Effector memory CD8-positive, alpha-beta T cell (primary cell): ENCODE results near the gene TMEM151A.

Experiments used
- ATAC-seq: fragments of 150-1000 bp; cut with Tn5 transposase; replicated peaks from 2 replicates; pipeline ENCODE4 v1.10.0; 2021; ENCODE audit warnings: mild to moderate bottlenecking, moderate library complexity
- DNase-seq, 3 experiments: peaks; one replicate each; pipeline ENCODE4 v3.0.0; 2021
- H3K27ac Mint-ChIP-seq, 2 donors: one replicate each; pipeline ENCODE4 v1.8.0; 2022; ENCODE audit warnings: mild to moderate bottlenecking in 2 of 2, mixed read lengths in 2 of 2, moderate library complexity in 2 of 2
- H3K27me3 Mint-ChIP-seq, 2 donors: one replicate each; pipeline ENCODE4 v1.8.0; 2022; ENCODE audit warnings: mixed read lengths in 2 of 2
- H3K36me3 Mint-ChIP-seq: one replicate; pipeline ENCODE4 v1.8.0; 2022; ENCODE audit warnings: mild to moderate bottlenecking, moderate library complexity, mixed read lengths; ENCODE audit not compliant: insufficient read depth
- H3K4me1 Mint-ChIP-seq, 2 donors: one replicate each; pipeline ENCODE4 v1.8.0; 2022; ENCODE audit warnings: low read depth in 2 of 2, mixed read lengths in 2 of 2
- H3K4me3 Mint-ChIP-seq, 2 donors: one replicate each; pipeline ENCODE4 v1.8.0; 2022; ENCODE audit warnings: mild to moderate bottlenecking in 2 of 2, mixed read lengths in 2 of 2, moderate library complexity in 2 of 2
- H3K9me3 Mint-ChIP-seq, 2 donors: one replicate each; pipeline ENCODE4 v1.8.0; 2022; ENCODE audit warnings: mixed read lengths in 2 of 2

The TMEM151A gene

DNA sequence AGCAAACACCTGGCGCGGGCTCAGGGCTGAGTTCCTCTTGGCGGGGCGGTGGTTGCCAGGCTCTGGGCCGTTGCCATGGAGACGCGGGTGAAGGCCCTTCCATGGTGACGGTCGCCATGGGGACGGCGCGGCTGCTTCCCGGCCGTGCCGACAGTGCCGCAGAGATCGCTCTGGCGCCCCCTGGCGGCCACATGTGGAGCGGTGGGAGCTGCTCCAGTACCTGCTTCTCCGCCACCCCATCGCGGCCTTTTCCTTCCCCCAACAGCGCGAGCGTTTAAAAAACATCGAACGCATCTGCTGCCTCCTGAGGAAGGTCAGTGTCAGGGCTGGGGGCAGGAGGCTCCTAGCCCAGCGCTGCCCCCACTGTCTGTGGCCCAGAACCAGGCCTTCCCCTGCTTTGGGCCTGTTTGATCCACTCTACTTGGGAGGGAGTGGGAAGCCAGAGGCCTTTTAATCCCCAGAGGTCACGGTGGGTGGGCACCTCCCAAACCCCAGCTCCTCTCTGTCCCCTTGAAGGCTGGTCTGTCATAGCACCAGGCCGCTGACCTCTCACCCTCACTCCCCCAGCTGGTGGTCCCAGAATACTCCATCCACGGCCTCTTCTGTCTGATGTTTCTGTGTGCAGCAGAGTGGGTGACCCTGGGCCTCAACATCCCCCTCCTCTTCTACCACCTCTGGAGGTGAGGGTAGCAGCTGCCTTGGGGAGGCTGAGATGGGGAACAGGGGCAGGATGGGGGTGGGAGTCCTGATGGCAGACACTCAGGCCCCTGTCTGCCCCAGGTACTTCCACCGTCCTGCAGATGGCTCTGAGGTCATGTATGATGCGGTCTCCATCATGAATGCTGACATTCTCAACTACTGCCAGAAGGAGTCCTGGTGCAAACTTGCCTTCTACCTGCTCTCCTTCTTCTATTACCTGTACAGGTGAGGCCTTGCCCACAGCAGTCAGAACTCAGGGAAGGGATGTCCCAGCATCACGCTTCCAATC, 8.9 kb upstream of the TMEM151A start:
- Mint-ChIP-seq H3K27me3 (no peaks in the 10 kb centered on the region), H3K27ac (peak overlapping the region; percentile 87 to 96)

DNA sequence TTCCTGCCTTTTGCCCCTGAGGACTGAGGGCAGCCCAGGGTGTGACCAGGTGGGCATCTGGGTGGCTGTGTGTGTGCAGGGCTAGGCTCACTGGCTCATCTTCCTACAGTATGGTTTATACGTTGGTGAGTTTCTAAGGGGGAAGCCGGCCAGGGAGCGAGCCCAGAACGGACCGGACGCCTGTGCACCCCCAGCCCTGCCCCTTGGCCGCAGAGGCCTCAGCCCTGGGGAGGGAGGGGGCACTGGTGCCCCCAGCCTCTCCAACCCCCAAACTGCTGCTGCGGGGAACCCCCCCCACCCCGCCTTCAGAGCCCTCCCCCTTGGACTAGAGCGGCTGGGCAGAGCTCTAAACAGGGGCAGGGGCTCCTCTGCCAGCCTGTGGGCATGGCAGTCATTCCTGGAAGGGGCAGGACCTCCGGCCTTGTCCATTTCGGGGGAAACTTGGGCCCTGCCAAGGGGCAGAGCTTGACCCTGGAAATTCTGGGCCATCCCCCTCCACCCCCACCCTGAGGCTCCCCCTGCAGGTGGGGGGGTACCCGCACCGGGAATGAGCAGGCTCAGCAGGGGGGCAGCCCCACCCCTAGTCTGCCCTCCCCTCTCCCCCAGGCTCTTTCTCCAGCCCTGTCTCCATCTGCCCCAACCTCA, 8.1 kb upstream of the TMEM151A start:
- H3K4me1 Mint-ChIP-seq, result peaks cover 33 to 44% of the 10 kb centered on the region in 2 donors
- H3K4me3 Mint-ChIP-seq, result peak overlapping the region in 1 of 2 donors; percentile 51
- peaks cover 53% of the 10 kb centered on the region for H3K36me3 Mint-ChIP-seq
- ATAC-seq (no peak), DNase-seq (no peak)
- peak overlapping the region; percentile 87 to 96 for H3K27ac Mint-ChIP-seq
- H3K27me3 Mint-ChIP-seq, result no peaks in the 10 kb centered on the region
- no peaks in the 10 kb centered on the region for H3K9me3 Mint-ChIP-seq

More for the DNA sequence above, 8.9 kb upstream of the TMEM151A start:
- Mint-ChIP-seq H3K4me3 (peak overlapping the region; percentile 55 to 58), H3K9me3 (no peaks in the 10 kb centered on the region), H3K36me3 (peaks cover 48% of the 10 kb centered on the region), H3K4me1 (peaks cover 29 to 37% of the 10 kb centered on the region in 2 donors)
- DNase-seq (peak; percentile 97 to 100 (median 99)), ATAC-seq (peak; percentile 84)

DNA sequence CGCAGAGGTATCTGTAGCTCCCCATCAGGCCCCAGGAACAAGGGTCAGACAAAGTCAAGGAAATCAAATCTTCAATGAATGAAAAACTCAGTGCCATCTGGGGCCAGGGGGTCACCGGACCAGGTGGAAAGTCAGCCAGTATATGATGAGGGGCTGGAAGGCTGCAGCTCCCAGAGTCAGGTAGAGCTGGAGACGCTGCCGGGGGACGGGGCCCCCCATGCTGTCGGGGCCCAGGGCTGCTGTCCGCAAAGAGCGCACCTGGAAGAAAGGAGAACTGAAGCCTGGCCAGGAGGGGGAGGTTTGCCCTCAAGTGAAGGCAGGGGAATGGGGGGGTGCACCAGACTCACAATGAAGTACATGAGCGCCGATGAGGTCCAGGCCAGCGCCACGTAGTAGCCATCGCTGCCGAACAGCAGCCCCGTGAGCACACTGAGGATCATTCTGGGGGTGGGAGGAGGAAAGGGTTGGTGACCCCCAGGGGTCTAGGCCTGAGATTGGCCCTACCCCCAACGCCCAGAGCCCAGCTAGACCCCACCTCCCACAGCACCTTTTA, 7.1 kb upstream of the TMEM151A start:
- Mint-ChIP-seq H3K27me3 (no peaks in the 10 kb centered on the region), H3K4me1 (peaks cover 33 to 44% of the 10 kb centered on the region in 2 donors), H3K36me3 (peaks cover 52% of the 10 kb centered on the region), H3K27ac (peak overlapping the region in 1 of 2 donors; percentile 46), H3K9me3 (no peaks in the 10 kb centered on the region), H3K4me3 (no peak overlapping the region)
- DNase-seq (no peak), ATAC-seq (no peak)

DNA sequence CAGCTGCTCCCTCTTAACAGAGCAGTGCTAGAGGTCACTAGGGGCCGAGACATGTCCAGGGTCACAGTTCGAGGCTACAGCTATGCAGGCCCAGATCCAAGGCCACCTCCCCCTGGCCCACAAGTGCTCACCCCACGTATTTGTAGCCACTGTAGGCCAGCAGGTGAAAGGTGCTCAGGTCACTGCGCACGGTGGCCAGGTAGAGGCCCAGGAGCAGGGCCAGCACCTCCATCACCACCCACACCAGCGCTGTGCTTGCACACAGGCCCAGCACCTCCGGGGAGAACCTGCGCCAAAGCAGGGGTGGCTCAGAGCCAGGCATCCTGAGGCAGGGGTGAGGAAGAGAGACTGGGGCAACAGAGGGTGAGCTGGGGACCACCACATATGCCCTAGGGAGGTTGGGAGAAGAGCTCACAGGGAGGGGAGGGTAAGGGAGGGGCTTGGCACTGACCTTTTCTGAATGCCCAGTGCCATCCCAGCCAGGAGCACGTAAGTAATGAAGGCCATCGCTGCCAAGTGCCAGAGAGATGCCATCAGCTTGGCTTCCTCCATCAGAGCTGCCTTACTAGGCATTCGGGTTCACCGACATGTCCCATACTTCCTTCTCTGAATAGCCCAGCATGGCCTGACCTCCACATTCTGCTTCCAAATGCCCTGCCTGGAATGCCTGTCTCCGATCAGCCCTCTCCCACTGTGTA, 6.3 kb upstream of the TMEM151A start:
- no peaks in the 10 kb centered on the region for H3K27me3 Mint-ChIP-seq
- H3K4me1 Mint-ChIP-seq, result peaks cover 39 to 50% of the 10 kb centered on the region in 2 donors
- H3K27ac Mint-ChIP-seq, result peak overlapping the region in 1 of 2 donors; percentile 71
- DNase-seq (no peak), ATAC-seq (no peak)
- no peak overlapping the region for H3K4me3 Mint-ChIP-seq
- H3K9me3 Mint-ChIP-seq, result no peaks in the 10 kb centered on the region
- peaks cover 52% of the 10 kb centered on the region for H3K36me3 Mint-ChIP-seq

DNA sequence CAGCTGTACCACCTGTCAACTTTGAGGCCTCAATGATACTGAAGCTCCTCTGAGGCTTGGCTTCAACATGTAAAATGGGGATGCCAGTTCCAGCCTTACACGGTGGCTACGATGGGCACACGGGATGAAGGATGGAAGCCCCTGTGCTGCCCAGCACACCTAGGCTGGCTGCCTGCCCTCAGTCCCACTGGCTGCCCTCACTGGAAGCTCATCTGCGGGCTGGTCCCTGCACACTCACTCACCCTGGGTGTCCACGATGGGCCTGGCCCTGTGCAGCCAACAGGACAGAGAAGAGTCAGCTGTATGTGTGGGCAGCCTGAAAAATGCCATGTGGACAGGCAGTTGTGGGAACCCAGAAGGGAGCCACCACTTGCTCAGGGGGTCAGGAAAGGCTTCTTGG, 5.0 kb upstream of the TMEM151A start:
- H3K9me3 Mint-ChIP-seq, result no peaks in the 10 kb centered on the region
- no peaks in the 10 kb centered on the region for H3K27me3 Mint-ChIP-seq
- H3K4me3 Mint-ChIP-seq, result peak overlapping the region in 1 of 2 donors; percentile 87
- ATAC-seq (no peak), DNase-seq (no peak)
- H3K4me1 Mint-ChIP-seq, result peaks cover 39 to 45% of the 10 kb centered on the region in 2 donors
- H3K36me3 Mint-ChIP-seq, result peaks cover 44% of the 10 kb centered on the region
- H3K27ac Mint-ChIP-seq, result no peak overlapping the region

DNA sequence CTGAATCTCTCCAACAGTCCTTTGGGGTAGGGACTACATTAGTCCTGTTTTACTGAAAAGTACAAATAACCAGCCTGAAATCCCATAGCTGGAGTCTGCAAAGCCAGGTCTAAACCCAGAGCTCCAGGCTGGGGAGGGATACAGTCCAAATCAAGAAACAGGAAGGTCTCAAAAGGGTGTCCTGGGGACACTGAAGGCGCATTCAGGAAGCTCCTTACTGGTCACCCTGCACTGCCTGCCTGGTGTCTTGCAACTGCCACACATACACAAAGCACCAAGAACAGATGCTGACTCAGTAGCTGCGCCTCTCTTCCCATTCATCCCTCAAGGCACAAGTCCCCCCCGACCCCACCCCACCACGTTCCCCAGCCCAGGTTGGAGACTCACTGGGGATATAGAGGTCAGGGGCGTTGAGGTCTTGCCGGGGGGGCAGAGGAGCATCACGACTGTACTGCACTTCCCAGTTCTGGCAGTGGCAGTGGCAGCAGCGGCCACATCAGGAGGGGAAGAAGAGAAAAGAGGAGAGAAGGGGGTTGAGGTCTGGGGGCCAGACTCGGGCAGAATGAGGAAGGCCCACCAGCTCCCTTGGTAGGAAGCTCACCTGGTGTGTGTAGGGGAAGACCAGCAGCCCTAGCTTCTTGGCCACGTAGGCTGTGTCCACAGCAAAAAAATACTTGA, 4.3 kb upstream of the TMEM151A start:
- Mint-ChIP-seq H3K36me3 (peaks cover 38% of the 10 kb centered on the region), H3K27ac (no peak overlapping the region), H3K27me3 (peaks cover 1 to 3% of the 10 kb centered on the region in 2 donors), H3K4me3 (peak overlapping the region; percentile 87 to 89), H3K9me3 (no peaks in the 10 kb centered on the region), H3K4me1 (peaks cover 36 to 40% of the 10 kb centered on the region in 2 donors)
- ATAC-seq (no peak), DNase-seq (no peak)

DNA sequence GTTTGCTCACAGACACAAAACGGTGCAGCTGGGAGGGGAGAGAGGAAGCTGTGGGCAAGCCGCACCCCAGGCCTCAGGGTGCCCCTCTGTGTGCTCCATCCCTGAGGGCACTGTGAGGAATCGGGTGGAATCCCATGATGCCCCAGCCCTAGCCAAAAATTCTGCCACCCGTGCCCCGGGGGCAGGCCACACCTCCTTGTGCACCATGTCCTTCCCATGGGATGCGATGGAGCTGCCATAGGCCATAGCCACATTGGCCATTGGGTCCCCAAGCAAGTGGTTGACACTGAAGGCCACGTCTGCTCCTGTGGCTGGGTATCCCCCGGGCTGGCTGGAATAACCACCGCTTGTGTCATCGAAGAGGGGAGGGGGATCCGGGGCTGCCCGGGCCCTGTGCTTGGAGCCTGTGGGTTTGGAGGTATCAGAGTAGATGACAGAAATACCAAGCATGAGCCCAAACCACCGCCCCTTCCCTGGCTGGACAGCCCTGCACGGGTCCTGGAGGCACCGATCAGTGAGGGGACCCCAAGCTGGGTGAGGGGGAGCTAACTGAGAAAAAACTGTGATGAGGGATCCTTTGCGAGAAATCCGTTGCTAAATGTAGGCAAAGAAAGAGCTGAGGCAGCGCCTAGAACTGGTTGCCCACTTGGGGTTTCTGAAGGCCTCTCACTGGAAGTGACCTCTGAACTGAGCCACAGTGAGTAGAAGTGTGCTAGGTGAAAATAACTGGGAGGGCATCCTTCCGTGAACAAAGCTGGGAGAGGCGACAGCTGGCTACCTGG, 3.6 kb upstream of the TMEM151A start:
- Mint-ChIP-seq H3K36me3 (peaks cover 30% of the 10 kb centered on the region), H3K4me3 (peak overlapping the region; percentile 87 to 89), H3K9me3 (no peaks in the 10 kb centered on the region), H3K27me3 (peaks cover 9 to 10% of the 10 kb centered on the region in 2 donors), H3K27ac (peak overlapping the region; percentile 89 to 93), H3K4me1 (peaks cover 34 to 39% of the 10 kb centered on the region in 2 donors)
- no peak for ATAC-seq
- DNase-seq, result no peak

DNA sequence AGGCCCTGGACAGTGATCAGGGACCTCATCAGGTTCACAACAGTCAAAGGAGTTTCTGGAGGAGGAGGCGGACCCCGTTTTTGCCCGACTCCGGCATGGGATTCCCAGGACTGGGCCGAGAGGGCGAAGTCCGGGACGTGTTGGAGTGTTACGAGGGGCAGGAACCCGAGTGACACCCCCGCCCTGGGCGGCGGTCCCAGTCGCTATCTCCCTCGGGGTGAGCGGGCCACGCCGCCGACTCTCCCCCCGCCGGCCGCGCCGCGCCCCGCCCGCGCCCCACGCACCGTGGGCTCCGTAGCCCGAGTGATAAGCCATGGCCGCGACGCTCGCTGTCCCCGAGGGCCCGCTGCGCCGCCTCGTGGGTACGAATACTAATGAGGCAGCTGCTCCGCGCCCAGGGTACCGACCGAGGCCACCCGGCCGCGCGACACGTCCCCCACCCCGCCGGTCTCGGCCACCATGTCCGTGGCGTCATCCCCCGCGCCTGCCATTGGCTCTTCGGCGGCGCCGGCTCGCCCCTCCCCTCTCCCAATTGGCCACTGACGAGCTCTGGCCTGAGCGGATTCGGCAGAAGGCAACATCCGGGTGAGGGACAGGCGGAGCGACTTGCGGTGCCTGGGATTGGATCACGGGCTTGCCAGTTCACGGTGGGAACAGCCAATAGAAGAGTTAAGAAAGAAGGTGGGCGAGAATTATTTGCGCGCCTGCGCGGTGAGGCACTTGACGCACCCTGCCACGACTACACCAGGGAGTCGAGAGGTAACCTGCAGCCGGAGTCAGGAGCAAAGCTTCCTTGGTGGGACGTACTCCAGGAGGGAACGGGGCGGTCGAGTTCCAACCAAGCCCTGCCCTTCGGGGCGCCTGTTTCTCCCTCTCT, 2.8 kb upstream of the TMEM151A start, which contains the start of gene YIF1A:
TSS of gene YIF1A (minus strand) at position 473 of the 877 bp plus-strand sequence. CDS start at position 315, 158 bp downstream.
- peak; percentile 96 to 98 (median 97) for DNase-seq
- Mint-ChIP-seq H3K4me1 (peaks cover 31 to 40% of the 10 kb centered on the region in 2 donors), H3K4me3 (peak within 1 kb of the TSS; percentile 87 to 89), H3K36me3 (peaks cover 27% of the 10 kb centered on the region), H3K27me3 (peaks cover 16 to 18% of the 10 kb centered on the region in 2 donors), H3K9me3 (no peaks in the 10 kb centered on the region), H3K27ac (peak within 1 kb of the TSS; percentile 89 to 93)
- ATAC-seq, result peak; percentile 88

DNA sequence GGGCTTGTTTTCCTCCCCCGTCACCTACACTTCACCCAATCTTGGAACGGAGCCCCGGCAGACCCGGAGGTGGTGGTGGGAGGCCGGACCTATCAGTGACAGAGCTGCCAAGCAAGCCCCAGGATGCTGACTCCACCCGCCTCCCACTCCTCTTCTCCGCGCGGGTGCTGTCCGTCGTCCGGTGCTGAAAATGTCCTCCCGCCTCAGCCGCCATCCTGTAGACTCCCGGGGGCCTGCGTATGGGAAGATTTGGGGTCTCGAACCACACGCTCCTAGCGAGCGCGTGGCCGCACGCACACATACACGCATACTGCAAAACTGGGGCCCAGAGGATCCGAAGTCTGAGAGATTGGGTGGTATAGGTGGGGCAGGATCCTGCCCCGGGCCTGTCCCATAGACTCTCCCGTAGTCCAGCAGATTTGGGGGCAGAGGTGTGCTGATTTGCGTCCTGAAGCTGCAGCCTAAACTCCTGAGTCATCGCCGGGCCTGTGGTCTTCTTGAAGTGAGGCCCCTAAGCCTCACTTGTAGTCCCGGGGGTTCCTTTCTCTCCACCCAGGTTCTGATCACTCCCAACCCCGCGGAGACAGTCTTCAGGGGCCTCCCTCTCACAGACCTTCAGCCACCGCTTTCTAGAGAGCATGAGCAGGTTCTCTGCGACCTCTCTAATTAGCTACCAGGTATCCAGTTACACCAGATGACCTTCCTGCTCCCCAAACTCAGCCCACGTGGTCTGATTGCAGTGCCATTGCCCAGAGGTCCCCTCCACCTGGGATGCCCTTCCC, 2.0 kb upstream of the TMEM151A start:
- H3K36me3 Mint-ChIP-seq, result peaks cover 19% of the 10 kb centered on the region
- peaks cover 16 to 25% of the 10 kb centered on the region in 2 donors for H3K27me3 Mint-ChIP-seq
- peak overlapping the region; percentile 87 to 89 for H3K4me3 Mint-ChIP-seq
- H3K4me1 Mint-ChIP-seq, result peaks cover 31 to 38% of the 10 kb centered on the region in 2 donors
- H3K9me3 Mint-ChIP-seq, result no peaks in the 10 kb centered on the region
- DNase-seq (peak in 2 of 3 experiments; percentile 66), ATAC-seq (peak; percentile 48)
- H3K27ac Mint-ChIP-seq, result peak overlapping the region; percentile 89 to 93

DNA sequence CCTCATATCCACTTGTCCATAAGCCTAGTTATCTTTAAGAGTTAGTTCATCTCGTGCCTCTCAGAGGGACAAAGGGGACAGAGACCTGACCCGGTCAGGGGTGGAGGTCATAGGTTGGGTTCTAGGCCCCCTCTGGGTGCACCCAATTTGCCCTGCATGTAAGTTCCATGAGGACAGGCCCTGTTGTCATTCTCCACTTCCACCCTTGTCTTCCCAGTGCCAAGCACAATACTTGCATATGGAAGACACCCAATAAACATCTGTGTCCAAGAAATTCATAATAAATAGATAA, 1.4 kb upstream of the TMEM151A start:
- H3K4me1 Mint-ChIP-seq, result peaks cover 31 to 38% of the 10 kb centered on the region in 2 donors
- H3K27me3 Mint-ChIP-seq, result peaks cover 16 to 27% of the 10 kb centered on the region in 2 donors
- peak overlapping the region in 1 of 2 donors; percentile 89 for H3K27ac Mint-ChIP-seq
- no peak for DNase-seq
- peak overlapping the region; percentile 87 to 89 for H3K4me3 Mint-ChIP-seq
- H3K36me3 Mint-ChIP-seq, result peaks cover 17% of the 10 kb centered on the region
- no peaks in the 10 kb centered on the region for H3K9me3 Mint-ChIP-seq
- ATAC-seq, result no peak

DNA sequence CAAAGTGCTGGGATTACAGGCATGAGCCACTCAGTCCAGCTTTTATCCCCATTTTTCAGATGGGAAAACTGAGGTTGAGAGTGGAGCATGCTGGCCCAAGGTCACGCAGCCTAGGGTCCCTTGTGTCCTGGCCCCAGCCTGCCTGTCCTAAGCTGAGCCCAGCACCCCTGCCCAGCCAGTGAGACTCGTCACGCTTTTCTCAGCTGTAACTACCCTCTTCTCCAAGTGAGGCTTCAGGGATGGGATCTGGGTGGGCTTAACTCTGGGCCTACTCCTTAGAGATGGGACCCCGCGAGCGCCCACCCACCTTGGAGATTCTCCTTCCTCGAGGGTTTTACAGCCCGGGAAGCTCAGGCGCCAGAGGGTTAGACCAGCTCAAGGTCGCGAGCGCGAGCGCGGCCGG, 390 bp upstream of the TMEM151A start:
- H3K27ac Mint-ChIP-seq, result no peak overlapping the region
- peaks cover 16 to 32% of the 10 kb centered on the region in 2 donors for H3K27me3 Mint-ChIP-seq
- H3K9me3 Mint-ChIP-seq, result no peaks in the 10 kb centered on the region
- ATAC-seq (no peak), DNase-seq (no peak)
- peak overlapping the region in 1 of 2 donors; percentile 89 for H3K4me3 Mint-ChIP-seq
- H3K36me3 Mint-ChIP-seq, result peaks cover 16% of the 10 kb centered on the region
- H3K4me1 Mint-ChIP-seq, result peaks cover 31 to 38% of the 10 kb centered on the region in 2 donors
